Measurements from ENCODE around the gene RAD51B.

DNA sequence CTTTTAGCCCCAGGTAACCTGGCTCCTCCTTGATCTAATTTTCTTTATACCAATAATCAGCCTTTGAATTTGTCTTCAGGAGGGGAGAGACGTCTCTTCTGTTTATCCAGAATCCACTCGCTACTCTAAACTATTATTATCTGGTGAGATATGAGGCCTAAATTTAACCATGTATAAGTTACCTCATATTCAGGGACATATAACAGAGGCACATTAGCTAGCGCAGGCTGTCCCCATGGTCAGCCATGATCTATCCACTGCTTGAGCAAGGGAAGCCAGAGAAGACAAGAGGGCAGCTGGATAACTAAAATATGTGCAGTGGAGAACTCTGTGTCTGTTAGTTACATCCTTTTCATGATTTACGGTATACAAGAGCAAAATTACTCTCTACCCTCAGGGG lies 481.0 kb downstream of the RAD51B start:
- TF ChIP-seq, protein P1, sequence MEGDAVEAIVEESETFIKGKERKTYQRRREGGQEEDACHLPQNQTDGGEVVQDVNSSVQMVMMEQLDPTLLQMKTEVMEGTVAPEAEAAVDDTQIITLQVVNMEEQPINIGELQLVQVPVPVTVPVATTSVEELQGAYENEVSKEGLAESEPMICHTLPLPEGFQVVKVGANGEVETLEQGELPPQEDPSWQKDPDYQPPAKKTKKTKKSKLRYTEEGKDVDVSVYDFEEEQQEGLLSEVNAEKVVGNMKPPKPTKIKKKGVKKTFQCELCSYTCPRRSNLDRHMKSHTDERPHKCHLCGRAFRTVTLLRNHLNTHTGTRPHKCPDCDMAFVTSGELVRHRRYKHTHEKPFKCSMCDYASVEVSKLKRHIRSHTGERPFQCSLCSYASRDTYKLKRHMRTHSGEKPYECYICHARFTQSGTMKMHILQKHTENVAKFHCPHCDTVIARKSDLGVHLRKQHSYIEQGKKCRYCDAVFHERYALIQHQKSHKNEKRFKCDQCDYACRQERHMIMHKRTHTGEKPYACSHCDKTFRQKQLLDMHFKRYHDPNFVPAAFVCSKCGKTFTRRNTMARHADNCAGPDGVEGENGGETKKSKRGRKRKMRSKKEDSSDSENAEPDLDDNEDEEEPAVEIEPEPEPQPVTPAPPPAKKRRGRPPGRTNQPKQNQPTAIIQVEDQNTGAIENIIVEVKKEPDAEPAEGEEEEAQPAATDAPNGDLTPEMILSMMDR (conservative IDR thresholded peaks at IDR 0.05 in 1 of 2, IDR thresholded peaks at IDR 0.05 in 1 of 2; ENCODE audit: low read depth in 1 of 2, low read length in 2 of 2): no peak
- no peak for TF ChIP-seq EZH2 (IDR thresholded peaks at IDR 0.05; ENCODE audit: low read length, missing control alignments)
